CD4-positive, alpha-beta T cell (primary cell): Measurements from ENCODE around the gene OR6B2. TPM values are rescaled to one million over a fixed set of nuclear protein-coding genes. Genes with fewer than 3 reads are reported as not detected.

Experiments used
- ATAC-seq: fragments of 200-7000 bp; cut with Tn5 transposase; one replicate; pipeline ENCODE4 v1.10.0; 2022; ENCODE audit warnings: mild to moderate bottlenecking; ENCODE audit not compliant: poor library complexity
- CTCF ChIA-PET: fragments of 350-600 bp; sonication (Branson Sonifier 250); formaldehyde crosslinking; loops from one replicate; lab custom pipeline; 2021; ENCODE audit warnings: antibody characterized with exemption, inconsistent platforms; lab: Charles Lee
- POLR2A ChIA-PET: fragments of 350-600 bp; sonication (Branson Sonifier 250); formaldehyde crosslinking; loops from one replicate; lab custom pipeline; 2021; ENCODE audit warnings: antibody characterized with exemption, inconsistent platforms; lab: Charles Lee
- DNase-seq, 14 experiments: peaks; one replicate each; pipeline ENCODE4 v3.0.0-alpha.2; 2013 to 2020; ENCODE audit warnings: mixed read lengths in 2 of 14
- H3K27ac ChIP-seq, 2 donors: one replicate each; pipeline versions ENCODE4 v1.5.1 to v1.7.0; 2013; ENCODE audit warnings: low read length in 2 of 2, low read depth in 1 of 2, mild to moderate bottlenecking in 1 of 2
- H3K27me3 ChIP-seq, 2 experiments: 1 replicate in 1 of 2; 2 replicates in 1 of 2; pipeline versions ENCODE4 v1.6.1 to v1.7.0; 2013; ENCODE audit warnings: low read length in 2 of 2, control low read depth in 1 of 2, mild to moderate bottlenecking in 1 of 2, moderate library complexity in 1 of 2; ENCODE audit not compliant: insufficient read depth in 2 of 2, control insufficient read depth in 1 of 2
- H3K36me3 ChIP-seq: one replicate; pipeline ENCODE4 v1.6.1; 2013; ENCODE audit warnings: low read length, control low read depth; ENCODE audit not compliant: insufficient read depth
- H3K4me1 ChIP-seq: one replicate; pipeline ENCODE4 v1.6.1; 2013; ENCODE audit warnings: low read length, control low read depth; ENCODE audit not compliant: insufficient read depth
- H3K4me3 ChIP-seq: one replicate; pipeline ENCODE4 v1.5.1; 2013; ENCODE audit warnings: mild to moderate bottlenecking, low read length, moderate library complexity
- H3K9me3 ChIP-seq, 2 experiments: 1 replicate in 1 of 2; 2 replicates in 1 of 2; pipeline versions ENCODE4 v1.6.1 to v1.7.0; 2013; ENCODE audit warnings: low read length in 2 of 2, mild to moderate bottlenecking in 2 of 2, control low read depth in 1 of 2, moderate library complexity in 1 of 2; ENCODE audit not compliant: control insufficient read depth in 1 of 2, insufficient read depth in 1 of 2
- H3K27ac Mint-ChIP-seq: one replicate; pipeline ENCODE4 v1.8.0; 2020; ENCODE audit warnings: mixed read lengths
- H3K27me3 Mint-ChIP-seq: one replicate; pipeline ENCODE4 v1.8.0; 2021; ENCODE audit warnings: mixed read lengths
- H3K36me3 Mint-ChIP-seq: one replicate; pipeline ENCODE4 v1.8.0; 2021; ENCODE audit warnings: low read depth, mixed read lengths
- H3K4me1 Mint-ChIP-seq: one replicate; pipeline ENCODE4 v1.8.0; 2021; ENCODE audit warnings: low read depth, mixed read lengths
- H3K4me3 Mint-ChIP-seq: one replicate; pipeline ENCODE4 v1.8.0; 2020; ENCODE audit warnings: mild to moderate bottlenecking, mixed read lengths
- H3K9me3 Mint-ChIP-seq: one replicate; pipeline ENCODE4 v1.8.0; 2020; ENCODE audit warnings: mixed read lengths
- intact Hi-C, 2 experiments: fragments of 100-400 bp; cut with DNase I in 1 of 2; cut with micrococcal nuclease in 1 of 2; formaldehyde crosslinking; loops; one replicate each; pipeline versions ENCODE4 v1.15.1 to v1.9.0; 2023 to 2025; cut with DNase I, micrococcal nuclease
- total RNA-seq, 174 experiments: library from RNA in 2 of 174; stranded (reverse) in 2 of 174; gene quantifications; one replicate each; pipeline ENCODE4 v1.2.3 and lab custom pipeline; 2021 to 2026
- TF ChIP-seq, protein P1 (sequence below): fragments of 200-600 bp; IDR thresholded peaks from one replicate; pipeline ENCODE4 v1.8.0; 2022; ENCODE audit warnings: antibody characterized with exemption, mild to moderate bottlenecking

The OR6B2 gene
- total RNA-seq, 2 experiments from 2014 or later, result not detected

DNA sequence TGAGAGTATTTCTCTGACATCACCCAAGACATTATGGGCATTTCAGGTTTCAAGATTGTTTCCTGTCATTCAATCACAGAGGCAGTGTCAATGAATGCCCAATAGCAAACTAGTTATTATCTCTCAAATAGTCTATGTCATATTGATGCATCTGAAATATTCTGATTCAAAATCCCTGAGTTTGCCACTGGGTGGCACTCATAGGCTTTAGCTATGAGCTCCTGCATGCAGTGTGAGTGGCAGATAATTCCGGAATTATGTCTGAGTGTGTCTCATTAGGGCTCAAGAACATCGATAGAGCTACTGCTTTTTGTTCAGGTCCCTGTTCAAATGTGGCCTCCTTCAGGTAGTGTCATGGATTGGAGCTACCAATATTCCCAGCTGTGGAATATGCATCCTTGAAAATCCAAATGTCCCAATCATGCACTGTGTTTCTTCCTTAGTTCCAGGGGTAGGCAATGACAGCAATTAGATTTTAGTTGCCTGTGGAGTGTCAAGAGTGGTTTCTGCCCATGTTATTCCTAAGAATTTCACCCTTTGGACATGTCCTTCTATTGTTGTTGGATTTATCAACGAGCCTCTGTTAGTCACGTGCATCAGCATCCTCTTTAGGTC, 30.9 kb upstream of the OR6B2 start:
- Histone ChIP-seq H3K4me1 (no peaks in the 10 kb centered on the region), H3K27ac (no peak overlapping the region), H3K36me3 (no peaks in the 10 kb centered on the region), H3K27me3 (peaks cover 10 to 16% of the 10 kb centered on the region in 2 experiments), H3K4me3 (no peak overlapping the region), H3K9me3 (peaks cover 0 to 7% of the 10 kb centered on the region in 2 experiments)
- ChIA-PET POLR2A (interaction anchor here (1.1 kb wide), 1 partner anchor 83 kb away, joined by 7 read pairs; no protein-coding TSS in a partner anchor), CTCF (interaction anchor here (0.7 to 4.2 kb wide), 2 partner anchors 40 to 82 kb away, joined by 3 to 56 read pairs; no protein-coding TSS in a partner anchor)
- peaks cover 33% of the 10 kb centered on the region for H3K27me3 Mint-ChIP-seq
- TF ChIP-seq, protein P1, sequence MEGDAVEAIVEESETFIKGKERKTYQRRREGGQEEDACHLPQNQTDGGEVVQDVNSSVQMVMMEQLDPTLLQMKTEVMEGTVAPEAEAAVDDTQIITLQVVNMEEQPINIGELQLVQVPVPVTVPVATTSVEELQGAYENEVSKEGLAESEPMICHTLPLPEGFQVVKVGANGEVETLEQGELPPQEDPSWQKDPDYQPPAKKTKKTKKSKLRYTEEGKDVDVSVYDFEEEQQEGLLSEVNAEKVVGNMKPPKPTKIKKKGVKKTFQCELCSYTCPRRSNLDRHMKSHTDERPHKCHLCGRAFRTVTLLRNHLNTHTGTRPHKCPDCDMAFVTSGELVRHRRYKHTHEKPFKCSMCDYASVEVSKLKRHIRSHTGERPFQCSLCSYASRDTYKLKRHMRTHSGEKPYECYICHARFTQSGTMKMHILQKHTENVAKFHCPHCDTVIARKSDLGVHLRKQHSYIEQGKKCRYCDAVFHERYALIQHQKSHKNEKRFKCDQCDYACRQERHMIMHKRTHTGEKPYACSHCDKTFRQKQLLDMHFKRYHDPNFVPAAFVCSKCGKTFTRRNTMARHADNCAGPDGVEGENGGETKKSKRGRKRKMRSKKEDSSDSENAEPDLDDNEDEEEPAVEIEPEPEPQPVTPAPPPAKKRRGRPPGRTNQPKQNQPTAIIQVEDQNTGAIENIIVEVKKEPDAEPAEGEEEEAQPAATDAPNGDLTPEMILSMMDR, result peak; percentile 65
- H3K27ac Mint-ChIP-seq, result no peak overlapping the region
- H3K36me3 Mint-ChIP-seq, result no peaks in the 10 kb centered on the region
- DNase-seq (peak in 12 of 14 experiments; percentile 22 to 74 (median 34)), ATAC-seq (peak; percentile 85)
- no peak overlapping the region for H3K4me3 Mint-ChIP-seq
- intact Hi-C loops, result loop anchor here (1.0 to 10.0 kb wide), 3 partner anchors 82 to 374 kb away; partner anchors contain the start of gene GPC1 (in 1 of the 2)
- H3K9me3 Mint-ChIP-seq, result no peaks in the 10 kb centered on the region
- H3K4me1 Mint-ChIP-seq, result no peaks in the 10 kb centered on the region

DNA sequence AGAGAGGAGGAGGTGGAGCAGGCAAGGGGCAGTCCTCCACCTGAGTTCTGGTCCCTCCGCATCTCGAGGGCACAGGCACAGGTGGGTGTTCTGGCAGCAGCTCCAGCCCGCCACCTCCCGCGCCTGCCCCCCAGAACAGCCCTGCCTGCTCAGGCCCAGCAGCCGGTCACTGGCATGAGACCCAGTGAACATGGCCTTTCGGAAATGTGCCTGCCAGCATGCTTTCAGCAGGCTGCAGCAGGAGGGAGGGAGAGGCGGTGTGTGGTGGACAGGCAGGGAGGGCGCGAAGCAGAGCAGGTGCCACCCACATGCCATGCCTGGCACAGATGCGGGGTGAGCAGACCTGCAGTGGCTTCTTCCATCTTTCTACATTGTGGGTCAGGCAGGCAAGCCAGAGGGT, 26.4 kb upstream of the OR6B2 start:
- Histone ChIP-seq H3K4me1 (no peaks in the 10 kb centered on the region), H3K27me3 (peaks cover 17 to 24% of the 10 kb centered on the region in 2 experiments), H3K4me3 (no peak overlapping the region), H3K9me3 (peaks cover 0 to 7% of the 10 kb centered on the region in 2 experiments), H3K36me3 (no peaks in the 10 kb centered on the region), H3K27ac (no peak overlapping the region)
- H3K36me3 Mint-ChIP-seq, result no peaks in the 10 kb centered on the region
- intact Hi-C loops, result no loop called here
- no peak overlapping the region for H3K4me3 Mint-ChIP-seq
- no peaks in the 10 kb centered on the region for H3K4me1 Mint-ChIP-seq
- H3K9me3 Mint-ChIP-seq, result no peaks in the 10 kb centered on the region
- peaks cover 59% of the 10 kb centered on the region for H3K27me3 Mint-ChIP-seq
- POLR2A ChIA-PET, result no interaction called here
- ATAC-seq (no peak), DNase-seq (no peak)
- TF ChIP-seq, protein P1, result no peak
- CTCF ChIA-PET, result no interaction called here
- H3K27ac Mint-ChIP-seq, result no peak overlapping the region

DNA sequence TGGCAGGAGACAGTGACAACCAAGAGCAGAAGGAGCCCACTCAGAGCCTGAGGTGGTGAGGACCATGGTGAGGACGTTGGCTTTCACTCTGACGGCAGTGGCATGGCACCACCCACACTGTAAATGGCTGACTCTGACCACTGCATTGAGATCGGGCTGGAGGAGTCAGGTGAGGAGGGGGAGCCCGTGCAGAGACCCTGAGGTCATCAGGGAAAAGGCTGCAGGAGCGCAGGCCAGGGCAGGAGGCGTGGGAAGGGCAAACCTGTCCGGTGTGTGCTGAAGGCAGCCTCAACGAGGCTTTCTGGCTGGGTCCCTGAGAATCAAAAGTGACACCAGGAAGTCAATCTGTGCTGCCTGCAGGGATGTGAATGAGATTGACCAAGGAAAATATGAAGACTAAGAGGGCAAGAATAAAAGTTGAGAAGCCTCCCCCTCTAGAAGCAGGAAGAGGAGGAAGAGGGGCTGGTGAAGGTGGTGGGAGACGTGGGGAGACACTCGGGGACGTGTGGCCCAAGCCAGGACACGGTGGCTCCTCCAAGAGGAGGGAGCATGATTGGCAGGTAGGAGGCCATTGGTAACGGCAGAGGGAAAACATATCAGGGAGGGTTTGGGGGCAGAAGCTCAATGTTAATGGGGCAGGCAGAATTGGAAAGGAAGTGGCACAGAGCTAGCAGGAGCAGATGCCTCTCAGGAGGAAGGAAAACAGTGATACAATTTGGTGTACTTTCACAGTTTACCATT, 25.1 kb upstream of the OR6B2 start:
- ATAC-seq, result no peak
- CTCF ChIA-PET, result no interaction called here
- Mint-ChIP-seq H3K27me3 (peaks cover 53% of the 10 kb centered on the region), H3K4me1 (no peaks in the 10 kb centered on the region), H3K4me3 (no peak overlapping the region), H3K27ac (no peak overlapping the region), H3K36me3 (no peaks in the 10 kb centered on the region), H3K9me3 (no peaks in the 10 kb centered on the region)
- intact Hi-C loops, result no loop called here
- DNase-seq, result no peak
- Histone ChIP-seq H3K9me3 (peaks cover 0 to 7% of the 10 kb centered on the region in 2 experiments), H3K27me3 (peaks cover 17 to 30% of the 10 kb centered on the region in 2 experiments), H3K27ac (no peak overlapping the region), H3K36me3 (no peaks in the 10 kb centered on the region), H3K4me3 (no peak overlapping the region), H3K4me1 (no peaks in the 10 kb centered on the region)
- TF ChIP-seq, protein P1, result no peak
- POLR2A ChIA-PET, result no interaction called here
